Smooth muscle cell (in vitro differentiated cells): ENCODE results near the gene AFDN. TPM values are rescaled to one million over a fixed set of nuclear protein-coding genes. Genes with fewer than 3 reads are reported as not detected.
A peak's percentile ranks its signal among the peaks of the same experiment; 100 is the strongest.

ENCODE experiments used
- DNase-seq: peaks from one replicate; lab custom pipeline; 2025; ENCODE audit not compliant: unreplicated experiment; lab: John Stamatoyannopoulos, UW
- H2AFZ ChIP-seq: fragments of 200-600 bp; sonication (generic); 2 replicates; pipeline ENCODE4 v1.6.0; 2016; ENCODE audit warnings: antibody characterized with exemption, low read depth, mild to moderate bottlenecking
- H3F3A ChIP-seq: fragments of 200-600 bp; sonication (generic); 2 replicates; pipeline ENCODE4 v1.6.0; 2017; ENCODE audit warnings: antibody characterized with exemption, low read depth
- H3K27ac ChIP-seq: fragments of 200-600 bp; sonication (generic); 2 replicates; pipeline ENCODE4 v1.5.1; 2016; ENCODE audit warnings: low read depth, mild to moderate bottlenecking
- H3K27me3 ChIP-seq: fragments of 200-600 bp; sonication (generic); 2 replicates; pipeline ENCODE4 v1.6.1; 2016; ENCODE audit warnings: low read depth, mild to moderate bottlenecking
- H3K36me3 ChIP-seq: fragments of 200-600 bp; sonication (generic); 2 replicates; pipeline ENCODE4 v1.5.1; 2016; ENCODE audit warnings: low read depth
- H3K4me1 ChIP-seq: fragments of 200-600 bp; sonication (generic); 2 replicates; pipeline ENCODE4 v1.5.1; 2016; ENCODE audit warnings: low read depth
- H3K4me2 ChIP-seq: fragments of 200-600 bp; sonication (generic); 2 replicates; pipeline ENCODE4 v1.6.0; 2016; ENCODE audit warnings: mild to moderate bottlenecking
- H3K4me3 ChIP-seq: fragments of 200-600 bp; sonication (generic); 2 replicates; pipeline ENCODE4 v1.5.1; 2016; ENCODE audit warnings: mild to moderate bottlenecking
- H3K79me2 ChIP-seq: fragments of 200-600 bp; sonication (generic); 2 replicates; pipeline ENCODE4 v1.6.0; 2016; ENCODE audit warnings: low read depth, mild to moderate bottlenecking
- H3K9ac ChIP-seq: fragments of 200-600 bp; sonication (generic); 2 replicates; pipeline ENCODE4 v1.6.0; 2016; ENCODE audit warnings: low read depth
- H3K9me3 ChIP-seq: fragments of 200-600 bp; sonication (generic); replicated peaks from 2 replicates; pipeline ENCODE4 v1.5.1; 2016; ENCODE audit warnings: low read depth
- H4K20me1 ChIP-seq: fragments of 200-600 bp; sonication (generic); 2 replicates; pipeline ENCODE4 v1.6.0; 2016; ENCODE audit warnings: low read depth
- WGBS: methylation state at CpG from one replicate; pipeline ENCODE4 v1.1.7; 2016; ENCODE audit warnings: low lambda C conversion rate; 5-methylcytosine and 5-hydroxymethylcytosine counted together
- polyA plus RNA-seq: library from polyadenylated mRNA; unstranded; fragments of >200 nt; fragmentation: Nextera tagmentation; extraction: Ambion mirVana; gene quantifications from 2 replicates; pipeline ENCODE4 v1.2.1, GENCODE V29; 2016
- total RNA-seq: library from RNA; depleted of rRNA; stranded (reverse); fragments of >200 nt; gene quantifications from 2 replicates; pipeline ENCODE4 v1.2.3, GENCODE V29; 2014
- TF ChIP-seq, protein P1 (sequence below): fragments of 200-600 bp; sonication (generic); IDR thresholded peaks from 2 replicates; pipeline ENCODE4 v1.5.1; 2017; ENCODE audit warnings: borderline replicate concordance, mild to moderate bottlenecking, antibody characterized with exemption; ENCODE audit not compliant: insufficient read depth, poor library complexity, severe bottlenecking

AFDN gene
- total and polyA plus RNA-seq, 2 experiments from 2014 or later: 52.3 to 98.8 TPM

DNA sequence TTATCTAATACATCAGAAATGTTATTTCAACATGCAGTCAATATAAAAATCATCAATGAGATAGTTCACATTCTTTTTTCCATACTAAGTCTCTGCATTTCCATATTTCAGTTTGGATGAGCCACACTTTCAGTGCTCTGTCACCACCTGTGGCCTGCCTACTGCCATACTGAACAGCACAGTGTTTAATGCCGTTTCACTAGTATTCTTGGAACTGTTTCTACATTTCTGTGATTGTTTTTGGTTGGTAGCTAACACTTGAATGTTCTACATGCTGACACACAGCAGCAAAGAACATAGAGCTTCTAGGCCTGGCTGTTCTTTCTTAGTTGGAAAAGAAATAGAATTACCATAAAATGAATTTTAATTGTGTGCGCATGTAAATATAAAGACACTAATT lies 109.3 kb downstream of the AFDN start:
- Histone ChIP-seq H3K4me2 (no peak overlapping the region), H4K20me1 (peaks cover 8% of the 10 kb centered on the region), H3K36me3 (no peaks in the 10 kb centered on the region), H3K9ac (no peak overlapping the region), H3K27ac (peak overlapping the region; percentile 83), H3K9me3 (no peaks in the 10 kb centered on the region), H3F3A (no peaks in the 10 kb centered on the region), H2AFZ (no peak overlapping the region), H3K27me3 (no peaks in the 10 kb centered on the region), H3K4me1 (peaks cover 22% of the 10 kb centered on the region), H3K4me3 (no peak overlapping the region), H3K79me2 (peaks cover 32% of the 10 kb centered on the region)
- TF ChIP-seq, protein P1, sequence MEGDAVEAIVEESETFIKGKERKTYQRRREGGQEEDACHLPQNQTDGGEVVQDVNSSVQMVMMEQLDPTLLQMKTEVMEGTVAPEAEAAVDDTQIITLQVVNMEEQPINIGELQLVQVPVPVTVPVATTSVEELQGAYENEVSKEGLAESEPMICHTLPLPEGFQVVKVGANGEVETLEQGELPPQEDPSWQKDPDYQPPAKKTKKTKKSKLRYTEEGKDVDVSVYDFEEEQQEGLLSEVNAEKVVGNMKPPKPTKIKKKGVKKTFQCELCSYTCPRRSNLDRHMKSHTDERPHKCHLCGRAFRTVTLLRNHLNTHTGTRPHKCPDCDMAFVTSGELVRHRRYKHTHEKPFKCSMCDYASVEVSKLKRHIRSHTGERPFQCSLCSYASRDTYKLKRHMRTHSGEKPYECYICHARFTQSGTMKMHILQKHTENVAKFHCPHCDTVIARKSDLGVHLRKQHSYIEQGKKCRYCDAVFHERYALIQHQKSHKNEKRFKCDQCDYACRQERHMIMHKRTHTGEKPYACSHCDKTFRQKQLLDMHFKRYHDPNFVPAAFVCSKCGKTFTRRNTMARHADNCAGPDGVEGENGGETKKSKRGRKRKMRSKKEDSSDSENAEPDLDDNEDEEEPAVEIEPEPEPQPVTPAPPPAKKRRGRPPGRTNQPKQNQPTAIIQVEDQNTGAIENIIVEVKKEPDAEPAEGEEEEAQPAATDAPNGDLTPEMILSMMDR: no peak
- 92% methylated on average over 2 of the region's 2 CpGs for WGBS
- DNase-seq: no peak

DNA sequence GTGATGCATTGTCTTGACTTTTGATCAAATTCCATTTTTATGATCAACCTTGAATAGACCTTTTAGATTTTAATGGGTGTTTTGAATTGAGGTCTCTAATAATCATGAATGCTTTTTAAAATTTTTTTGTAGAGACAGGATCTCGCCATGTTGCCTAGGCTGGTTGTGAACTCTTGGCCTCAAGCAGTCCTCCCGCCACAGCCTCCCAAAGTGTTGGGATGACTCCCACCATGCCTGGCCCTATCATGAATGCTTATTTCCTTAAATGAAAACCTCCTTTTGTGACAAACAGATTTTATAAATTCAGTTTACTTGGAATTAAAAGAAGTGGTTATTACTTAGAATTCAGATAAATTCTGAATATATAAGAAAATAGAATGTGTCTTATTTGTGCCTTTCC lies 110.6 kb downstream of the AFDN start:
- Histone ChIP-seq H3K79me2 (peaks cover 32% of the 10 kb centered on the region), H3K27me3 (no peaks in the 10 kb centered on the region), H2AFZ (no peak overlapping the region), H4K20me1 (peaks cover 8% of the 10 kb centered on the region), H3K36me3 (no peaks in the 10 kb centered on the region), H3K4me3 (no peak overlapping the region), H3K4me1 (peaks cover 22% of the 10 kb centered on the region), H3K4me2 (no peak overlapping the region), H3K9ac (peak overlapping the region; percentile 58), H3F3A (no peaks in the 10 kb centered on the region), H3K27ac (peak overlapping the region; percentile 82), H3K9me3 (no peaks in the 10 kb centered on the region)
- TF ChIP-seq, protein P1: no peak
- DNase-seq: no peak
- 98% methylated on average over 2 of the region's 2 CpGs for WGBS

DNA sequence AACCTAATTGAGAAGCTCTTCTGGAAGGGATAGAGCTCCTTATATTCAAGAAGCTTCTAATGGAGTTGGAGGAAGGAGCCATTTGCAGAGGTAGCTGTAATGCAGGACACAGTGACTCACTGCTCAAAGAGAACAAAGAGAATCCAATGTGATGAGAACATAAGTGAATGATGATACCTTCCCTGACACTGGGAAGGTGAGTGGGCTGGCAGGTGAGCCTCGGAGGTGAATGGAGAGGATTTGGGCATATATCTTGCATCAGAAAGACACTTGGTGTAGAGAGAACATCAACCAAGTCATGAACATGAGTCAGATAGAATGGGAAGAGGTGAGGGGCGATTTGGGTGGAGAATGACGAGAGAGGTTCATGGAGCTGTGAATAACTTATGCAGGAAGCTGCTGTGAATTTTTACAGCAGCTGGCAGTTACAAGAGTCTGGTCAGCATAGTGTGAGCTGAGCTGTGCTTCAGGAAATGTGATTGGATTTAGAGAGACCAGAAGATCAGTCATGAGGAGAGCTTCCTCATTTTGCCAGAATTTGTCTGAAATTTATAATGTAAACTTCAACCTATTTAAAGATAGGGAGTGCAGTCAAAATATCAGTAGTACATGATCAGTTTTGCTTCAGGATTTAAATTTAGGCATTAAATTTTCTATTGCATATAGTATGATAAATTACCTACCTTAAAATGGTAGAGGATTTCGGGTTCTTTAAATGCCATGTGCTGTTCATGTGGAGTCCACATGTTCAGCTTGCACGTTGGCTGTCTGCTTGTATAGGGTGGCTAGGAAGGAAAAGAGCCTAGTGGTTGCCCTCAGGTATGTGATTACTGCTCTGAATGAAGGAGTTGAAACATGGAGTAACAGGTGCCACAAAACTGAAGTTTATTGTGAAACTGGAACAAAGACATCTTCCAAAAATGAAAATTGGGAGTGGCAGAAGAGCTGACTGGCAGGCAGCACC lies 111.5 kb downstream of the AFDN start:
- no peak for DNase-seq
- peaks cover 32% of the 10 kb centered on the region for H3K79me2 ChIP-seq
- no peak overlapping the region for H2AFZ ChIP-seq
- WGBS: 81% methylated on average over 5 of the region's 5 CpGs
- no peaks in the 10 kb centered on the region for H3F3A ChIP-seq
- H3K9ac ChIP-seq: peak overlapping the region; percentile 60
- peaks cover 16% of the 10 kb centered on the region for H3K4me1 ChIP-seq
- TF ChIP-seq, protein P1: no peak
- H4K20me1 ChIP-seq: peaks cover 8% of the 10 kb centered on the region
- peak overlapping the region; percentile 82 for H3K27ac ChIP-seq
- no peaks in the 10 kb centered on the region for H3K27me3 ChIP-seq
- no peak overlapping the region for H3K4me2 ChIP-seq
- H3K9me3 ChIP-seq: no peaks in the 10 kb centered on the region
- no peak overlapping the region for H3K4me3 ChIP-seq
- H3K36me3 ChIP-seq: peaks cover 6% of the 10 kb centered on the region
